Heart left ventricle (tissue), 16 donors: Measurements from ENCODE around the gene LDAH. TPM values are rescaled to one million over a fixed set of nuclear protein-coding genes. Genes with fewer than 3 reads are reported as not detected.

Experiments
- ATAC-seq, 4 donors: fragments of 200-7000 bp; cut with Tn5 transposase; one replicate each; pipeline ENCODE4 v1.9.1; 2020 to 2022; ENCODE audit warnings: moderate library complexity in 4 of 4, mild to moderate bottlenecking in 3 of 4, moderate number of reproducible peaks in 1 of 4
- DNase-seq, 5 donors: peaks; one replicate each; pipeline ENCODE4 v3.0.0-alpha.2; 2020
- H3K27ac ChIP-seq, 12 donors: fragments of 200-600 bp; sonication (generic) in 4 of 12; one replicate each; pipeline versions ENCODE4 v1.5.0 to v1.8.0; 2016 to 2022; ENCODE audit warnings: mild to moderate bottlenecking in 2 of 12
- H3K27me3 ChIP-seq, 9 donors: fragments of 200-600 bp; sonication (generic) in 2 of 9; one replicate each; pipeline versions ENCODE4 v1.5.1 to v1.8.0; 2016 to 2022; ENCODE audit warnings: mild to moderate bottlenecking in 3 of 9
- H3K36me3 ChIP-seq, 9 donors: fragments of 200-600 bp; sonication (generic) in 2 of 9; one replicate each; pipeline versions ENCODE4 v1.5.0 to v1.8.0; 2018 to 2022; ENCODE audit warnings: mild to moderate bottlenecking in 2 of 9
- H3K4me1 ChIP-seq, 12 donors: fragments of 200-600 bp; sonication (generic) in 4 of 12; one replicate each; pipeline versions ENCODE4 v1.5.0 to v1.8.0; 2016 to 2022; ENCODE audit warnings: mild to moderate bottlenecking in 3 of 12
- H3K4me3 ChIP-seq, 12 donors: fragments of 200-600 bp; sonication (generic) in 4 of 12; one replicate each; pipeline versions ENCODE4 v1.5.0 to v1.8.0; 2017 to 2022; ENCODE audit warnings: mild to moderate bottlenecking in 9 of 12, moderate library complexity in 4 of 12
- H3K9me3 ChIP-seq, 12 donors: fragments of 200-600 bp; sonication (generic) in 4 of 12; one replicate each; pipeline versions ENCODE4 v1.5.0 to v1.8.0; 2016 to 2022; ENCODE audit warnings: mild to moderate bottlenecking in 1 of 12
- CTCF ChIP-seq, 12 donors: fragments of 200-600 bp; sonication (generic) in 4 of 12; IDR thresholded peaks; one replicate each; pipeline versions ENCODE4 v1.5.0 to v1.8.0; 2018 to 2022; ENCODE audit warnings: antibody characterized with exemption in 12 of 12, mild to moderate bottlenecking in 5 of 12
- POLR2A ChIP-seq, 2 donors: fragments of 450-650 bp; IDR thresholded peaks; one replicate each; pipeline ENCODE4 v1.6.1; 2017; ENCODE audit warnings: antibody characterized with exemption in 2 of 2, mild to moderate bottlenecking in 2 of 2, moderate library complexity in 2 of 2
- WGBS, 4 donors: extraction: QIAGEN DNeasy Blood & Tissue Kit in 2 of 4; methylation state at CpG; one replicate each; pipeline versions ENCODE4 v1.1.5 to v1.1.7; 2013 to 2018; 5-methylcytosine and 5-hydroxymethylcytosine counted together
- intact Hi-C, 10 donors: fragments of 100-400 bp; cut with DNase I; formaldehyde crosslinking; loops; one replicate each; pipeline versions ENCODE4 v1.11.1 to v1.14.2; 2022
- polyA plus RNA-seq, 2 donors: library from polyadenylated mRNA; stranded (reverse); fragments of 200-250 nt; gene quantifications; one replicate each; pipeline ENCODE4 v1.2.3, GENCODE V29; 2013
- total RNA-seq, 9 donors: library from RNA; depleted of rRNA in 2 of 9; stranded (reverse); fragments of >200 nt in 2 of 9; fragmentation: NEBNext Ultra II Directional in 3 of 9; extraction: Animal tissue kit (Norgen Biotek cat#: 25700) in 3 of 9; gene quantifications; one replicate each; pipeline versions ENCODE4 v1.1.0 to v1.2.4, GENCODE V29; 2016 to 2023
- donor health status: ischemic (EF 13 %, LVEDD 7.1; RV severe dilation, severe dysfunction).
- donor health status: healthy with polysubstance abuse.
- donor health status: DM: no; HTN: yes; CAD: no.
- donor health status: DM: no; HTN: no; CAD: no.
- donor health status: ischemic (EF 25% LVEDD 6.9; RV normal size, moderate dysfunction).
- donor health status: ischemic (EF 25% LVEDD 5.7; RV mildly dilated, moderate dysfunction).
- donor health status: healthy.
- donor health status: DM: yes; HTN: yes; CAD: no.
- donor health status: ischemic (EF 35%, LVEDD 5.7; RV mildly dilated, moderate dysfunction).
- donor health status: nonischemic (EF 11% LVEDD 7.7; RV severe dilation, severe dysfunction).
- donor health status: DM: yes; HTN: yes; CAD: no.
- donor health status: PGD.
- donor health status: ischemic (EF 29% LVEDD 5.4; RV normal size, mild dysfunction).
- donor health status: nonischemic (EF 23%, LVEDD 6.1; RV moderate dilation, normal function).

The LDAH gene
- total and polyA plus RNA-seq, 11 donors = 2.2 to 13.2 (median 6.7) TPM

DNA sequence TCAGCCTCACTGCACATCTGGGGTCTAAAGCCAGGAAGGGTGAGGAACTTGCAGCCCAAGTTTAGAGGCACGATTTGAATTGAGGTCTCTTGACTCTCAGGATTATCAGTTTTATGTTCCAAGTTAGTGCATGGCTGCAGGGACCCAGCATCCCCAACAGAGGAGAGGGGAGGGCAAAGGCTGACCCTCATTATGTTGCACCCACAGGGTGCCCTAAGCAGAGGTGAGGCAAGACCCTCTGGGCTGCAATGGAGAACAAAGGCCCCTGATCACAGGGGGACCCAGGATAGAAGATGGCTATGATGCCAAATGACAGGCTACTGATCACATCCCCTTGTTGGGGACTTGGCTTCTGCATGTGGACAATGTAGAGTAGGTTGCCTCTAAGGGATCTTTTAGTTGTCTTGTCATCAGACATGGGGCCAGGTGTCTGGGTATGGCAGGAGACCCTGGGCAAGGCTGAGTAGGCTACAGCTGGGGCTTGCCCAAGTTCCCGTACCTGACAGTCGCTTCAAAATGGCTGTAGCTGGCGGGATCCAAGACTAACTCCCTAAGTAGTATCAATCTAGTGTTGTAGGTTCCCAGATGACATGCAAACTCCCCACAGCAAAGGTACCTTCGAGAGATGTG is 160.5 kb downstream of the LDAH start:
- ATAC-seq (no peak), DNase-seq (no peak)
- intact Hi-C loops = loop anchor here in 9 of 10 donors (2.0 to 10.0 kb wide), 8 partner anchors 92 to 455 kb away; partner anchors contain the start of genes LDAH (in 2 of the 9) and APOB (in 1 of the 9)
- Histone ChIP-seq H3K27me3 (peaks cover 22 to 89% (median 55%) of the 10 kb centered on the region in 9 donors), H3K4me1 (peaks cover 0 to 22% (median 13%) of the 10 kb centered on the region in 12 donors), H3K9me3 (no peaks in the 10 kb centered on the region), H3K4me3 (no peak overlapping the region), H3K27ac (no peak overlapping the region), H3K36me3 (no peaks in the 10 kb centered on the region)
- WGBS, 4 donors = 63 to 70% (median 69%) methylated on average over 5 of the region's 5 CpGs
- no peak for TF ChIP-seq CTCF (IDR thresholded peaks at IDR 0.05)
- no peak for TF ChIP-seq POLR2A (IDR thresholded peaks at IDR 0.05)

DNA sequence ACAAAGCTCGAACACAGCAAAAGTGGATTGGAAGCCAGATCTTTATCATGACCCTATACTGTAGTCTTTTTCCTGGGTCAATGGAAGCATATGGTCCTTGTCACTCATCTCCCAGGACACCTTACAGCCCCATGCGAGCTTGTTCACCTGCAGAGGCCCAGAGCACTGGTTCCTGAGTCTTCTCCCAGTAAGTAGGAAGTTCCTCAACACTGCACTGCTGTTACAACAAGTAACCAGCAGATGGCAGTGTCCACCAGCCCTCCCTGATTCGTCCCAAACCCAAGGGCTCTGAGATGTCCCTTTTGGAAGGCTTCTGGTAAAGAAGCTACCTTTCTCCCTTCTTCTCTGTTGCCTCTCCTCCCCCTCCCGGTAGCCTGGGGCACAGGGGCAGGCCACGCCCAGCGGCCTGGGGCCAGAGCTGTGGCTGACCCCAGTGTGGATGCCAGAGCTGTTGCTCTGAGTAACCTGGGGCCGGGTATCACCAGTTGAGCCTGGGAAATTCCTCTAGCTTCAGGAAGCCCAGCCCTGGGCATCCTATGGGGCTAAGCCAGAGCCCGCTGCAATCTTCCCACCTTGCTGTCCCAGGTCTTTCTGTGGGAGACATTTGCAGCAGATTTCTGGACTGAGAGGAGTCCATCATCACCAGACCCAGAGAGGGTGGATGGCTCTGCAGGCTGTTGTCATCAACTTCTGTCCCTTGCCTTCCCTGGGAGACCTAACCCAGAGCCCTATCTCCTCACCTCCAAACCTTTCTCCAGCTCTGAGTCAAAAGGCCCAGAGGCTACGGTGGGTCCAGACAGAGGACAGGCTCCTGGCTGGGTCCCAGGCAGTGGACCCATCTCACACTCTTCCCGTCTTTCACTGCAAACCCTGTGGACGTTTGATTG is 161.2 kb downstream of the LDAH start:
- WGBS, 4 donors = 28 to 34% (median 31%) methylated on average over 11 of the region's 11 CpGs
- Histone ChIP-seq H3K36me3 (no peaks in the 10 kb centered on the region), H3K4me1 (peaks cover 0 to 17% (median 13%) of the 10 kb centered on the region in 12 donors), H3K27me3 (peaks cover 21 to 85% (median 52%) of the 10 kb centered on the region in 9 donors), H3K27ac (no peak overlapping the region), H3K4me3 (no peak overlapping the region), H3K9me3 (no peaks in the 10 kb centered on the region)
- intact Hi-C loops = loop anchor here (1.0 to 10.0 kb wide), 10 partner anchors 93 to 456 kb away; partner anchors contain the start of genes LDAH (in 2 of the 10) and APOB (in 1 of the 10)
- ATAC-seq (peak; percentile 34 to 82 (median 78)), DNase-seq (peak in 4 of 5 donors; percentile 55 to 71 (median 65))
- TF ChIP-seq CTCF (IDR thresholded peaks at IDR 0.05) (peak; percentile 90 to 99 (median 96)), POLR2A (IDR thresholded peaks at IDR 0.05) (no peak)

- no peaks in the 10 kb centered on the region for H3K9me3 ChIP-seq
- TF ChIP-seq POLR2A (IDR thresholded peaks at IDR 0.05) (no peak), CTCF (IDR thresholded peaks at IDR 0.05) (no peak)
- DNase-seq (no peak), ATAC-seq (no peak)
- no peak overlapping the region for H3K4me3 ChIP-seq
- 44 to 50% (median 48%) methylated on average over 8 of the region's 8 CpGs for WGBS, 4 donors
- H3K36me3 ChIP-seq = no peaks in the 10 kb centered on the region
- intact Hi-C loops = loop anchor here in 9 of 10 donors (1.0 to 10.0 kb wide), 10 partner anchors 94 to 457 kb away; partner anchors contain the start of genes LDAH (in 2 of the 9) and APOB (in 1 of the 9)
- peaks cover 0 to 8% (median 5%) of the 10 kb centered on the region in 12 donors for H3K4me1 ChIP-seq
- H3K27ac ChIP-seq = no peak overlapping the region
- peaks cover 15 to 76% (median 45%) of the 10 kb centered on the region in 9 donors for H3K27me3 ChIP-seq
Observed at GRCh38 chr2:20660506-20661420, 162.1 kb downstream of the LDAH start.
